DND-41 (cell line): ENCODE results near the gene RPRD2.

Experiments
- ATAC-seq: fragments of 200-7000 bp; cut with Tn5 transposase; 3 replicates; pipeline ENCODE4 v1.9.1; 2021; ENCODE audit warnings: low read depth; ENCODE audit not compliant: insufficient read depth
- DNase-seq: peaks from one replicate; pipeline ENCODE4 v3.0.0-alpha.2; 2020
- H2AFZ ChIP-seq: 2 replicates; pipeline ENCODE4 v1.6.0; 2012; ENCODE audit warnings: low read depth, low read length
- H3K27ac ChIP-seq: 2 replicates; pipeline ENCODE4 v1.5.1; 2012; ENCODE audit warnings: low read length, inconsistent platforms
- H3K27me3 ChIP-seq: fragments of 200-600 bp; sonication (generic); 2 replicates; pipeline ENCODE4 v1.6.0; 2012; ENCODE audit warnings: low read length, mild to moderate bottlenecking, inconsistent platforms; ENCODE audit not compliant: insufficient read depth, poor library complexity
- H3K36me3 ChIP-seq: 2 replicates; pipeline ENCODE4 v1.5.1; 2012; ENCODE audit warnings: low read length, inconsistent platforms; ENCODE audit not compliant: insufficient read depth
- H3K4me1 ChIP-seq: 2 replicates; pipeline ENCODE4 v1.5.1; 2012; ENCODE audit warnings: mild to moderate bottlenecking, low read length; ENCODE audit not compliant: insufficient read depth
- H3K4me2 ChIP-seq: 2 replicates; pipeline ENCODE4 v1.6.0; 2012; ENCODE audit warnings: mild to moderate bottlenecking, moderate library complexity, low read length, inconsistent platforms; ENCODE audit not compliant: insufficient read depth
- H3K4me3 ChIP-seq, 2 experiments: fragments of 200-600 bp in 1 of 2; shearing (Covaris generic) in 1 of 2; 2 replicates each; pipeline ENCODE4 v1.5.1; 2012 to 2016; ENCODE audit warnings: inconsistent platforms in 2 of 2, low read length in 2 of 2, mild to moderate bottlenecking in 2 of 2, low read depth in 1 of 2, moderate library complexity in 1 of 2
- H3K79me2 ChIP-seq: 2 replicates; pipeline ENCODE4 v1.6.0; 2012; ENCODE audit warnings: low read length, inconsistent platforms; ENCODE audit not compliant: insufficient read depth
- H3K9ac ChIP-seq: 2 replicates; pipeline ENCODE4 v1.6.0; 2012; ENCODE audit warnings: low read depth, mild to moderate bottlenecking, inconsistent platforms, low read length, moderate library complexity
- H3K9me3 ChIP-seq: 2 replicates; pipeline ENCODE4 v1.5.1; 2012; ENCODE audit warnings: low read length, moderate library complexity, mild to moderate bottlenecking, inconsistent platforms; ENCODE audit not compliant: insufficient read depth, severe bottlenecking
- H4K20me1 ChIP-seq: 2 replicates; pipeline ENCODE4 v1.6.0; 2012; ENCODE audit warnings: low read length; ENCODE audit not compliant: insufficient read depth
- EZH2 ChIP-seq: IDR thresholded peaks from 3 replicates; pipeline ENCODE4 v1.6.1; 2012; ENCODE audit warnings: borderline replicate concordance, low read depth, mild to moderate bottlenecking, moderate library complexity, low read length, inconsistent platforms; ENCODE audit not compliant: severe bottlenecking
- TF ChIP-seq, protein P1 (sequence below): IDR thresholded peaks from 2 replicates; pipeline ENCODE4 v1.5.1; 2012; ENCODE audit warnings: borderline replicate concordance, low read length, moderate library complexity, mild to moderate bottlenecking; ENCODE audit not compliant: poor library complexity, severe bottlenecking; ENCODE audit errors: extremely low read depth

The RPRD2 gene

DNA sequence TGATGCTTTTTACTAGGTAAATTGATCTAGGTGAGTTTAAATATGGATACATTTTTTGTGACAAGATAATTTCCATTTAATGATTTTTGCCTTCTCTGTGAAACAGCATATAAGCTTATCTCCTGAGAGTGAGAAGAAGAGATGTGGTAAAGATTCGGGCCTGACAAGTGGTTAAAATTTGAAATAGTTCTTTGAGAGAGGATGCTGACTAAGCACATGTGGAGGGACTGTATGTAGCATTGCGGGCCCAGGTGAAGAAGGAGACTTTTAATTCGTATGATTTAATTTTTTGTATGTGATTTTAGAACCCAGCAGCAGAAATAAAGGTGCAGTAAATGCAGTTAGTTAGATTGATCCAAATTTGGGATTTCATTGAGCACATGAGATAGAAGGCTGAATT is 51.9 kb downstream of the RPRD2 start:
- H3K27me3 ChIP-seq: no peaks in the 10 kb centered on the region
- DNase-seq: no peak
- TF ChIP-seq EZH2: no peak
- TF ChIP-seq, protein P1, sequence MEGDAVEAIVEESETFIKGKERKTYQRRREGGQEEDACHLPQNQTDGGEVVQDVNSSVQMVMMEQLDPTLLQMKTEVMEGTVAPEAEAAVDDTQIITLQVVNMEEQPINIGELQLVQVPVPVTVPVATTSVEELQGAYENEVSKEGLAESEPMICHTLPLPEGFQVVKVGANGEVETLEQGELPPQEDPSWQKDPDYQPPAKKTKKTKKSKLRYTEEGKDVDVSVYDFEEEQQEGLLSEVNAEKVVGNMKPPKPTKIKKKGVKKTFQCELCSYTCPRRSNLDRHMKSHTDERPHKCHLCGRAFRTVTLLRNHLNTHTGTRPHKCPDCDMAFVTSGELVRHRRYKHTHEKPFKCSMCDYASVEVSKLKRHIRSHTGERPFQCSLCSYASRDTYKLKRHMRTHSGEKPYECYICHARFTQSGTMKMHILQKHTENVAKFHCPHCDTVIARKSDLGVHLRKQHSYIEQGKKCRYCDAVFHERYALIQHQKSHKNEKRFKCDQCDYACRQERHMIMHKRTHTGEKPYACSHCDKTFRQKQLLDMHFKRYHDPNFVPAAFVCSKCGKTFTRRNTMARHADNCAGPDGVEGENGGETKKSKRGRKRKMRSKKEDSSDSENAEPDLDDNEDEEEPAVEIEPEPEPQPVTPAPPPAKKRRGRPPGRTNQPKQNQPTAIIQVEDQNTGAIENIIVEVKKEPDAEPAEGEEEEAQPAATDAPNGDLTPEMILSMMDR: no peak
- no peak overlapping the region for H3K4me2 ChIP-seq
- H2AFZ ChIP-seq: no peak overlapping the region
- H3K4me3 ChIP-seq: no peak overlapping the region
- H3K9ac ChIP-seq: no peak overlapping the region
- H3K79me2 ChIP-seq: peaks cover 79% of the 10 kb centered on the region
- no peak for ATAC-seq
- H3K27ac ChIP-seq: no peak overlapping the region
- H3K4me1 ChIP-seq: no peaks in the 10 kb centered on the region
- peaks cover 32% of the 10 kb centered on the region for H3K36me3 ChIP-seq
- no peaks in the 10 kb centered on the region for H3K9me3 ChIP-seq
- peaks cover 19% of the 10 kb centered on the region; the same call in 1 of the 2 replicates for H4K20me1 ChIP-seq

DNA sequence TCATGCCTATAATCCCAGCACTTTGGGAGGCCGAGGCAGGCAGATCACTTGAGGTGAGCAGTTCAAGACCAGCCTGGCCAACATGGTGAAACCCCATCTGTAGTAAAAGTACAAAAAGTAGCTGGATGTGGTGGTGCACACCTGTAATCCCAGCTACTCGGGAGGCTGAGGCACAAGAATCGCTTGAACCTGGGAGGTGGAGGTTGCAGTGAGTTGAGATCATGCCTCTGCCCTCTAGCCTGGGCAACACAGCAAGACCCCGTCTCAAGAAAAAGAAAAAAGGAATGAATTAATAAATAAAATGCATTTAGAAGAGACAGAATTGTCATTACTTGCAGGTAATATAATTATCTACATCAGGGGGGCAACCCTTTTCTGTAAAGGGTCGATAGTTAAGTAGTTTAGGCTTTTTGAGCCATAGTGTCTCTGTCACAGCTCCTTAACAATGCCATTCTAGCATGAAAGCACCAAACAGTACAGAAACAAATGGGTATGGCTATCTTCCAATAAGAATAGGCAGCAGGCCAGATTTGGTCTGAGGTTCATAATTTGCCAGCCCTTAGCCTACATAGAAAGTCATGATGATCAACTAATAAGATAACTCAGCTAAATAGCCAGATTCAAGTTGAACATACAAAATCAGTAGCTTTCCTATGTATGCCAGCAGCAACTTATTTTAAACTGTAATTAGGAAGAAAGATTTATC is 56.8 kb downstream of the RPRD2 start:
- Histone ChIP-seq H3K4me3 (no peak overlapping the region), H2AFZ (no peak overlapping the region), H3K36me3 (peaks cover 63% of the 10 kb centered on the region), H3K4me2 (no peak overlapping the region), H3K4me1 (no peaks in the 10 kb centered on the region), H3K9me3 (no peaks in the 10 kb centered on the region), H3K27me3 (no peaks in the 10 kb centered on the region), H4K20me1 (peaks cover 2% of the 10 kb centered on the region; the same call in 1 of the 2 replicates), H3K79me2 (peaks cover 60% of the 10 kb centered on the region), H3K27ac (no peak overlapping the region), H3K9ac (no peak overlapping the region)
- DNase-seq (no peak), ATAC-seq (no peak)
- no peak for TF ChIP-seq EZH2
- TF ChIP-seq, protein P1: no peak

DNA sequence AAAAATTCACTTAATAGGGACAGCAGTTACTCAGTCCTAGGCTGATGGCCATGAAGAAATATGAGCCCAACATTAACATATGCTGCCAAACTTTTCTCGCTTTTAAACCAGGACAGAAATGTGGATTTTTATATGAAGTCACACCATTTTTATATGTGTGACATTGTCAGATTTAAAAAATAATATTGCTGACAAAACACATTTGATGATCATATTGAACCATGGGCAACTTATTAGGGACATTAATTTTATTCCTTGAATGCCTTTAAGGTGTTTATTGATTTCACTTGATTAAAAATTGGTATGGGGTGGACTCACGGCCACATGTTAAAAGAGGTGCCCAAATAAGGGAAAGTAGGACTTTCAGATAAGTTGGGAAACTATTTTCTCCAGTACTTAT is 58.6 kb downstream of the RPRD2 start:
- no peak for DNase-seq
- no peaks in the 10 kb centered on the region for H3K4me1 ChIP-seq
- no peaks in the 10 kb centered on the region for H3K9me3 ChIP-seq
- H3K79me2 ChIP-seq: peaks cover 55% of the 10 kb centered on the region
- TF ChIP-seq, protein P1: no peak
- TF ChIP-seq EZH2: no peak
- peaks cover 70% of the 10 kb centered on the region for H3K36me3 ChIP-seq
- no peak overlapping the region for H3K9ac ChIP-seq
- H3K27me3 ChIP-seq: no peaks in the 10 kb centered on the region
- no peak overlapping the region for H2AFZ ChIP-seq
- no peak overlapping the region for H3K27ac ChIP-seq
- H3K4me2 ChIP-seq: no peak overlapping the region
- H4K20me1 ChIP-seq: no peaks in the 10 kb centered on the region; the same call in 1 of the 2 replicates
- no peak for ATAC-seq
- H3K4me3 ChIP-seq: no peak overlapping the region
